GM23338 (cell line): Measurements from ENCODE around the gene FASN. TPM values are rescaled to one million over a fixed set of nuclear protein-coding genes. Genes with fewer than 3 reads are reported as not detected.

Source experiments
- CTCF ChIP-seq, 2 experiments: fragments of 200-600 bp in 1 of 2; sonication (generic) in 1 of 2; conservative IDR thresholded peaks; 2 replicates each; pipeline versions ENCODE4 v1.5.1 to v1.6.1; 2016 to 2017; ENCODE audit warnings: antibody characterized with exemption in 2 of 2, low read depth in 2 of 2, mild to moderate bottlenecking in 2 of 2, moderate library complexity in 1 of 2
- ETS1 ChIP-seq: IDR thresholded peaks from 2 replicates; pipeline ENCODE4 v1.6.1; 2016; ENCODE audit warnings: antibody characterized with exemption
- EZH2 ChIP-seq: fragments of 200-600 bp; sonication (generic); IDR thresholded peaks from one replicate; pipeline ENCODE4 v1.8.0; 2017; ENCODE audit warnings: antibody characterized with exemption, mild to moderate bottlenecking, low read depth; ENCODE audit not compliant: unreplicated experiment
- NANOG ChIP-seq: IDR thresholded peaks from 2 replicates; pipeline ENCODE4 v1.6.1; 2016; ENCODE audit warnings: antibody characterized with exemption, borderline replicate concordance
- POLR2AphosphoS5 ChIP-seq: IDR thresholded peaks from 2 replicates; pipeline ENCODE4 v1.6.1; 2016; ENCODE audit warnings: antibody characterized with exemption, low read depth
- ZNF114 ChIP-seq: fragments of 250-450 bp; sonication (Bioruptor Pico); IDR thresholded peaks from 2 replicates; pipeline ENCODE4 v1.5.0; 2020; ENCODE audit warnings: mild to moderate bottlenecking, moderate library complexity
- ZNF331 ChIP-seq: fragments of 250-450 bp; sonication (Bioruptor Pico); IDR thresholded peaks from 2 replicates; pipeline ENCODE4 v1.5.0; 2020; ENCODE audit warnings: low read depth, mild to moderate bottlenecking, moderate library complexity
- ZNF462 ChIP-seq: fragments of 250-450 bp; sonication (Bioruptor Pico); IDR thresholded peaks from 2 replicates; pipeline ENCODE4 v1.5.0; 2020; ENCODE audit warnings: mild to moderate bottlenecking, moderate library complexity
- polyA plus RNA-seq: library from polyadenylated mRNA; unstranded; fragments of >200 nt; fragmentation: Nextera tagmentation; extraction: Ambion mirVana; gene quantifications from 2 replicates; pipeline ENCODE4 v1.2.1, GENCODE V29; 2016
- total RNA-seq: library from RNA; depleted of rRNA; stranded (reverse); fragments of >200 nt; shearing (Covaris generic); gene quantifications from 2 replicates; pipeline ENCODE4 v1.2.3, GENCODE V29; 2014

FASN gene
- total and polyA plus RNA-seq, 2 experiments from 2014 or later, result 120 to 849 TPM

- TF ChIP-seq ZNF462 (CRISPR knock-in tag) (no peak), ETS1 (peak; percentile 62), NANOG (no peak), CTCF (conservative IDR thresholded peaks at IDR 0.05; ENCODE audit: low read depth in 2 of 2) (no peak), ZNF331 (CRISPR knock-in tag) (no peak), ZNF114 (CRISPR knock-in tag) (no peak), EZH2 (no peak), POLR2AphosphoS5 (peak; percentile 50; the same call in 1 of the 2 replicates)
These were observed 46.0 kb downstream of the FASN start, which contains the start of the genes GPS1 and RFNG (continued) for GRCh38 chr17:82051776-82052637.
